ENCODE data around the gene GALP.
A peak's percentile ranks its signal among the peaks of the same experiment; 100 is the strongest.

The GALP gene

DNA sequence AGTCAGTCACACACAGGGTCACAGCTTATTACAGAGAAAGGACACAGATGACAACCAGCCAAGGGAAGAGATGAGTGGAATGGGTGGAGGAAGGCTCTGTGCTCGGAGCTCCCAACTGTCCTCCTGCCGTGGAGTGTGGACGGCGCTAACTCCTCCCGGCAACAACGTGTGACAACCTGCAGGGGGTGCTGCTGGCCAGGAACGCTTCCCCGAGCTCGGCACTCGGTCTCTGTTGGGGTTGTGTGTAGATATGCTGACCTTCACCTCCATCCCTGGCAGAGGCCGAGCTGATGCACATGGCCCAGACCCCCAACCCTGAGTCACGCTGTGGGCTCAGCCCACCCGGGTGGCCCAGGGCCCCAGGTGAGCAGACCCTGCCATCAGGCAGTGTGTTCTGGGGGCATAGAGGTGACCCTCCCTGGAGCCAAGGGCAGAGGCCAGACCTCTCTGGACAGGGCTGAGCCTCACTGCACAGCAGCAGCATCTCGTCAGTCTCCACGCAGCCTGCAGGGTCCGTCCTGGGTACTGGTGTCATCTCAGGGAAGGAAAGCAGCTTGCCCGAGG lies 20.6 kb upstream of the GALP start:
- no peak overlapping the region for H3K4me3 ChIP-seq (ENCODE audit: low read depth, low read length)
- in situ Hi-C loops (cut with HindIII; ENCODE audit: low sequenced_read_pairs): no loop called here
- TF ChIP-seq, protein P1, sequence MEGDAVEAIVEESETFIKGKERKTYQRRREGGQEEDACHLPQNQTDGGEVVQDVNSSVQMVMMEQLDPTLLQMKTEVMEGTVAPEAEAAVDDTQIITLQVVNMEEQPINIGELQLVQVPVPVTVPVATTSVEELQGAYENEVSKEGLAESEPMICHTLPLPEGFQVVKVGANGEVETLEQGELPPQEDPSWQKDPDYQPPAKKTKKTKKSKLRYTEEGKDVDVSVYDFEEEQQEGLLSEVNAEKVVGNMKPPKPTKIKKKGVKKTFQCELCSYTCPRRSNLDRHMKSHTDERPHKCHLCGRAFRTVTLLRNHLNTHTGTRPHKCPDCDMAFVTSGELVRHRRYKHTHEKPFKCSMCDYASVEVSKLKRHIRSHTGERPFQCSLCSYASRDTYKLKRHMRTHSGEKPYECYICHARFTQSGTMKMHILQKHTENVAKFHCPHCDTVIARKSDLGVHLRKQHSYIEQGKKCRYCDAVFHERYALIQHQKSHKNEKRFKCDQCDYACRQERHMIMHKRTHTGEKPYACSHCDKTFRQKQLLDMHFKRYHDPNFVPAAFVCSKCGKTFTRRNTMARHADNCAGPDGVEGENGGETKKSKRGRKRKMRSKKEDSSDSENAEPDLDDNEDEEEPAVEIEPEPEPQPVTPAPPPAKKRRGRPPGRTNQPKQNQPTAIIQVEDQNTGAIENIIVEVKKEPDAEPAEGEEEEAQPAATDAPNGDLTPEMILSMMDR (IDR thresholded peaks at IDR 0.05; ENCODE audit: low read depth, low read length): peak; percentile 53
- DNase-seq (ENCODE audit: low read depth, low spot score): no peak

DNA sequence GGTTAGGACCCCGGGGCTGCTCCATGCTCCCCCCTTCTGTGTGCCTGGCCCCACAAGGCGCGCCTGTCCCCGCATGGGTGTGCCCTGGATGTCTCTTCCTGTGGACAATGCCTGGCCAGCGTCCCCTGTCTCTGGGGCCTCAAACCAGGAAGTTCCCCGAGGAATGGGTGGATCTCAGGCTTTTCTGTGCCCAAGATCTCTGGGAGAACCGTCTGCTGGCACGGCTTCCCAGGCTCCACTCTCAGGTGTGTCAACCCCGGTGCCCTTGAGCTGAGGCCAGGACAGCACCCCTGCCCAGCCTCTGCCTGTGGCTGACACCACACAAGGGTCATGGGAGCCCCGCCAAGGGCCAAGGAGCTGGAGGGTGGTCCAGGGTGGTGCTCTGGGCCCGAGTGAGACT lies 19.0 kb upstream of the GALP start:
- H3K4me3 ChIP-seq (ENCODE audit: low read depth, low read length): no peak overlapping the region
- TF ChIP-seq, protein P1 (IDR thresholded peaks at IDR 0.05; ENCODE audit: low read depth, low read length): no peak
- in situ Hi-C loops (cut with HindIII; ENCODE audit: low sequenced_read_pairs): no loop called here
- DNase-seq (ENCODE audit: low read depth, low spot score): no peak

DNA sequence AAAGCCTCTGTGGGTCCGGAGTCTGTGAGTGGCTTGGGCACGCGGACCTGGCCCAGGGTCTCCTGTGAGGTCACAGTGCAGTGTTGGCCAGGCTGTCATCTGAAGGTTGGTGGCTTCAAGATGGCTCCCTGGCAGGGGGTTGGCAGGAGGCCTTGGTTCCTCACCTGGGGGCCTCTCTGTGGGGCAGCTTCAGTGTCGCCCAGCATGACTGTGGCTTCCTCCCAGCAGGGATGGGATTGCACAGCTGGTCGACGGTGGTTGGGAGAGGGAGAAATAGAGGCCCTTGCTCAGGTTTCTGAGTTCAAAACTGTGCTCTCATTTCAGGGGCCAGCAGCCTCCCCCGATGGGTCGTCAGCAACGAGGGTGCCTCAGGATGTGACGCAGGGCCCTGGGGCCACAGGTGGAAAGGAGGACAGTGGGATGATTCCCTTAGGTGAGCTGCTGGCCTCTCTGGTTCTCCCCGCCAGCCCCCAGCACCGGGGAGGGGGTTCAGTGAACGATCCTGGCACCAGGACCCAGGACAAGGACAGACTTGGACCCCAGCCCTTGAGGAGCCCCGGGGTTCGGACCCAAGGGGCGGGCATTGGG lies 17.5 kb upstream of the GALP start:
- no peak overlapping the region for H3K4me3 ChIP-seq (ENCODE audit: low read depth, low read length)
- no peak for DNase-seq (ENCODE audit: low read depth, low spot score)
- in situ Hi-C loops (cut with HindIII; ENCODE audit: low sequenced_read_pairs): no loop called here
- TF ChIP-seq, protein P1 (IDR thresholded peaks at IDR 0.05; ENCODE audit: low read depth, low read length): no peak

DNA sequence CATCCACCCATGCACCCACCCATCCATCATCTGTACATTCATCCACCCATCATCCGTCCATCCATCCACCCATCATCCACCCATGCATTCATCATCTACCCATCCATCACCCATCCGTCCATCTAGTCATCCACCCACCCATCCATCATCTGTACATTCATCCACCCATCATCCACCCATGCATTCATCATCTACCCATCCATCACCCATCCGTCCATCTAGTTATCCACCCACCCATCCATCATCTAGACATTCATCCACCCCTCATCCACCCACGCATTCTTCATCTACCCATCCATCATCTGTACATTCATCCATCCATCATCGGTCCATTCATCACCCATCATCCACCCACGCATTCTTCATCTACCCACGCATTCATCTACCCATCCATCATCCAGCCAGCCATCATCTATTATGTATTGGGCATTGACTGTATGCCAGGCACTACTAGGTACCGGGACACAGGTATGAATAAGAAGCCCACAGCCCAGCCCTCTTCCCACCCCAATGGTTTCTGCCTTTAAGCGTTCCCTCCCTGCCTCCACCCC lies 16.7 kb upstream of the GALP start:
- no peak overlapping the region for H3K4me3 ChIP-seq (ENCODE audit: low read depth, low read length)
- no peak for DNase-seq (ENCODE audit: low read depth, low spot score)
- TF ChIP-seq, protein P1 (IDR thresholded peaks at IDR 0.05; ENCODE audit: low read depth, low read length): no peak
- in situ Hi-C loops (cut with HindIII; ENCODE audit: low sequenced_read_pairs): no loop called here

DNA sequence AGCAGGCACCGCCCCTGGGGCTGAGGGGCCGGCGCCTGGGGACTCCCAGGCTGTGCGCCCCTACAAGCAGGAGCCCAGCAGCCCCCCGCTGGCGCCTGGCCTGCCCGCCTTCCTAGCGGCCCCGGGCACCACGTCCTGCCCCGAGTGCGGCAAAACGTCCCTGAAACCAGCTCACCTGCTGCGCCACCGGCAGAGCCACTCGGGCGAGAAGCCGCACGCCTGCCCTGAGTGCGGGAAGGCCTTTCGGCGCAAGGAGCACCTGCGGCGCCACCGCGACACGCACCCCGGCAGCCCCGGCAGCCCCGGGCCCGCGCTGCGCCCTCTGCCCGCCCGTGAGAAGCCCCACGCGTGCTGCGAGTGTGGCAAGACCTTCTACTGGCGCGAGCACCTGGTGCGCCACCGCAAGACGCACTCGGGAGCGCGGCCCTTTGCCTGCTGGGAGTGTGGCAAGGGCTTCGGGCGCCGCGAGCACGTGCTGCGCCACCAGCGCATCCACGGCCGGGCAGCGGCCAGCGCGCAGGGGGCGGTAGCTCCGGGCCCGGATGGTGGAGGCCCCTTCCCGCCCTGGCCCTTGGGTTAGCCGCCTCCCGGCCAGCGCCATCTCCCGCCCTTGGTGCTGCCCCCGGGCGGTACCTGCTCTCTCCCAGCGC lies 16.1 kb upstream of the GALP start:
- TF ChIP-seq, protein P1 (IDR thresholded peaks at IDR 0.05; ENCODE audit: low read depth, low read length): no peak
- in situ Hi-C loops (cut with HindIII; ENCODE audit: low sequenced_read_pairs): no loop called here
- DNase-seq (ENCODE audit: low read depth, low spot score): no peak
- no peak overlapping the region for H3K4me3 ChIP-seq (ENCODE audit: low read depth, low read length)

DNA sequence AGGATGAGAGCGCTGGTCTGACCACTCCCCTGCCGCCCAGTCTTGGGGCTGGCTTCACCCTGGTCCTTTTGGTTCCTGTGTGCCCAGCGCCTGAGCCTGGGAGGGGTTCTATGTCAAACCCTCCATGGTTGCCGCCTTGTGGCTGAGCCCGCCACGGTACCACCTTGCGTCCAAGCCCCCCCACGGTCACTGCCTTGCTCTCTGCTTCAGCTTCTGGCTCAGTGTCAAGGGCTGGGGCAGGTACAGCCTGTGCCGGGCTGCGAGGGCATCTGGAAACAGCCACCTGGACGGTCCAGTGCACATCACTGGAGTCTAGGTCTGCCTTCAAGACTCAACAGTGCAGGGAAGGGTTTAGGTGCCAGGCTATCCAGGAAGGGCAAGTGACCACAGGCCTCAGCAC lies 14.3 kb upstream of the GALP start:
- in situ Hi-C loops (cut with HindIII; ENCODE audit: low sequenced_read_pairs): no loop called here
- TF ChIP-seq, protein P1 (IDR thresholded peaks at IDR 0.05; ENCODE audit: low read depth, low read length): no peak
- no peak for DNase-seq (ENCODE audit: low read depth, low spot score)
- no peak overlapping the region for H3K4me3 ChIP-seq (ENCODE audit: low read depth, low read length)
